GM21360 (cell line): Measurements from ENCODE around the gene RPL12.

ENCODE experiments used
- ATAC-seq: cut with Tn5 transposase; IDR thresholded peaks from one replicate; pipeline ENCODE4 v1.9.1; 2021; ENCODE audit warnings: mild to moderate bottlenecking, moderate library complexity; ENCODE audit not compliant: unreplicated experiment

RPL12 gene

GRCh38 chr9:127450830-127451607, at the start of gene RPL12, which contains the start of gene LRSAM1:
RPL12 (minus strand) TSS chr9:127451406; CDS start chr9:127451317, 89 bp downstream.
LRSAM1 (plus strand) TSS chr9:127451510; CDS start chr9:127454528, 3,018 bp downstream.
- peak; percentile 64 for ATAC-seq

- ATAC-seq: no peak
Measured at GRCh38 chr9:127500862-127501261, 49.7 kb upstream of the RPL12 start.

GRCh38 chr9:127500399-127500798, 49.2 kb upstream of the RPL12 start:
- ATAC-seq: no peak

GRCh38 chr9:127498298-127498697, 47.1 kb upstream of the RPL12 start:
- ATAC-seq: no peak

GRCh38 chr9:127497656-127498290, 46.6 kb upstream of the RPL12 start:
- ATAC-seq: no peak

GRCh38 chr9:127496974-127497373, 45.8 kb upstream of the RPL12 start:
- no peak for ATAC-seq

GRCh38 chr9:127495884-127496555, 44.8 kb upstream of the RPL12 start:
- no peak for ATAC-seq

GRCh38 chr9:127494304-127494702, 43.1 kb upstream of the RPL12 start:
- ATAC-seq: no peak

- ATAC-seq: no peak
Measured at GRCh38 chr9:127493592-127494303, 42.5 kb upstream of the RPL12 start.

GRCh38 chr9:127492616-127493015, 41.4 kb upstream of the RPL12 start:
- no peak for ATAC-seq

- no peak for ATAC-seq
Measured at GRCh38 chr9:127491516-127491915, 40.3 kb upstream of the RPL12 start.

- ATAC-seq: no peak
Measured at GRCh38 chr9:127490535-127491230, 39.5 kb upstream of the RPL12 start.

- ATAC-seq: no peak
Measured at GRCh38 chr9:127489471-127490115, 38.4 kb upstream of the RPL12 start.

- ATAC-seq: no peak
Measured at GRCh38 chr9:127488946-127489345, 37.7 kb upstream of the RPL12 start.

- no peak for ATAC-seq
Measured at GRCh38 chr9:127485995-127486394, 34.8 kb upstream of the RPL12 start.

GRCh38 chr9:127482662-127483061, 31.5 kb upstream of the RPL12 start:
- ATAC-seq: no peak

- ATAC-seq: no peak
Measured at GRCh38 chr9:127479507-127480081, 28.4 kb upstream of the RPL12 start.

- ATAC-seq: no peak
Measured at GRCh38 chr9:127474592-127474991, 23.4 kb upstream of the RPL12 start.

- no peak for ATAC-seq
Measured at GRCh38 chr9:127473932-127474331, 22.7 kb upstream of the RPL12 start.

- no peak for ATAC-seq
Measured at GRCh38 chr9:127473501-127473900, 22.3 kb upstream of the RPL12 start.
